Left renal pelvis (tissue), 4 donors: ENCODE results near the gene GRIK4. TPM values are rescaled to one million over a fixed set of nuclear protein-coding genes. Genes with fewer than 3 reads are reported as not detected.
"Not testable (repeated sequence)": the region's sequence is repeated elsewhere in the genome, so short reads cannot be mapped to it uniquely, and the experiment has no call there.

Source experiments
- DNase-seq, 4 donors: peaks; one replicate each; pipeline ENCODE4 v3.0.0-alpha.2; 2013; ENCODE audit warnings: low read depth in 4 of 4, low spot score in 3 of 4
- polyA plus RNA-seq, 4 donors: library from polyadenylated mRNA; unstranded; fragments of 120-200 nt; gene quantifications; one replicate each; pipeline ENCODE4 v1.2.1, GENCODE V29; 2013; ENCODE audit not compliant: insufficient read length in 4 of 4

Gene GRIK4
- polyA plus RNA-seq, 4 donors: 0.95 to 1.9 (median 1.5) TPM

GRCh38 chr11:120599816-120600420, 88.4 kb downstream of the GRIK4 start:
- DNase-seq: no peak

- no peak for DNase-seq
Observed at GRCh38 chr11:120601536-120601935, 90.0 kb downstream of the GRIK4 start.

DNA sequence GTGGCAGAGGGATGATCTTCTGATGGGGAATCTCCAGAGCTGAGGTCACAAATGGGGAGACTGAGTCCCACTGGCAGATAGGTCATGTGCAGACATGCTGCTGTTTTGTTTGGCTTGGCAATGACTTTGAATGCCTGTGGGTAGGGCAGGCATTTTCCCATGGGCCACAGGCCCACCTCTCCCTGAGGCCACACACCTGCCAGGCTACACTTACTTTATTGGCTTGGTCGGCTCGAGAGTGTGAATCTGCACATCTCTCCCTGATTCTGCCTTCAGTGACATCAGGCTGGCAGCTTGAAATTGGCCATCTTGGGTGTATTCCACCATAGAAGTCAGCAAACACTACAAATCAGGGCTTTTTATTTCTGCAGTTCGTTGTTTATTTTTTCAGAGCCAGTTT, 91.5 kb downstream of the GRIK4 start:
- no peak for DNase-seq

DNA sequence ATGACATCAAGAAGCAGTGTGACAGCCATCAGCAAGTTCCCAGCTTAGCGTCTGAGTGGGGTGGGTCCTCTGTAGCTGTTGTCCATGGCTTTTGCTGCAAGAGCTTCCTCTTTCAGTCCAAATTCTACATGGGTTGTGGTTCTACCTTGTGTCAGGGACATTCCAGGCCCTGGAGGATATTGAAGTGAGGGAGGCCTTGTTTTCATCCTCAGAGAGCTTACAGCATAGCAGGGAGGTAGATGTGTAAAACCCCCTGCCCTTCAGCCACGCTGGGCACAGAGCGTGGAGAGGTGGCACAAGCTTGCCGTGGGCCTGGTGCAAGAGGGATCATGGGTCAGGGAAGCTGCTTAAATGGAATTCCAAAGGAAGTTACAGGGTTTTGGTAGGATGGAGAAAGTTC, 93.9 kb downstream of the GRIK4 start:
- DNase-seq: no peak

DNA sequence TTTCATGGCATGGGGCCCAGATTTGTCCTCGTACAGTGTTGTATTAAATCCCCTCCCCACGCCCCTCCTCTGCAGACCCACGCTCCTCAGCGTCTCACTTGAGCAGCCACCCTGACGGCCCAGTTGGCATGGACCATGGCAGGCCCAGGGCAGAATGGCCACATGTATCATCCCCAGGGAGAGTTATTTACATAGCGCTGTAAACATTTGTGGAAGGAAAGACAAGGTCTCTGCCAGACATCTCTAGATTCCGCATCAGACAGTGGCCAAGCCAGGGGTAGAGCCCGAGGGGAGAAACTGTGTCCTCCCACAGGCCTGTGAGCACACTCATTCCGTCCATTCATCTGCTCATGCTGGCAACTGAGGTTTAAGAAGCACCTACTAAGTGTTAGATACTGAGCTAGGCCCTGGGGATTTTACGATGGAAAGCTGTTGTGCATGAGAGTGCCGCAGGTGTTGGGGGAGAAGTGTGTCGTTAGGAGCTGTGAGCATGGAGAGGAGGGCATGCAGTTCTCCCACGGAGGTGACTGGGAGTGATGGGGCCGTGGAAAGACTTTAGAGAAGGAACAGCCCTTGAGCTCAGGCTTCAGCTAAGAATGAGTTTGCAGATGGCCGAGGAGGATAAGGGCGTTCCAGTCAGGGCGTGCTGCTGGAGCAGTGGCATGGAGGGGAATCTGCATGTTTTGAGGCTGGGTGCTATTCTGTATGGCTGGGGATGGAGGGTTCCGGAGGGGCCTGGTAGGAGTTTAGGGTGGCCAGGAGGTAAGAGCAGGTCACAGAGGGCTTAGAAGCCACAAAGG, 94.9 kb downstream of the GRIK4 start:
- DNase-seq: no peak

DNA sequence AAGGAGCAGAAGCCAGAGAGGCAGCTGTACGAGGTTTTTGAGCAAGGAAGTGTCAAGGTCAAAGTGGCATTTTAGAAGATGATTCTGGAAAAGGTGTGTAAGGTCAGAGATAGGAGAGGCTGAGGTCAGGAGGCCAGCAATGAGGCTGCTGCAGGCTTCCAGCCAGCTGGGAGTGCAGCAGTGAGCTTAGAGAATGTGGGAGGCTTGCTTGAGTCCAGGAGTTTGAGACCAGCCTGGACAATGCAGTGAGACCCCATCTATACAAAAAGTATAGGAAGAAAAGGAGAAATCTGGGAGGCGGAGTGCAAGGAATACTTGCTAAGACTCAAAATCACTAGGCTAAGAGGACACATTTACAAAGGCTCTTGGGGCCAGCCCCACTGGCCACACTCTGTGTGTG, 96.5 kb downstream of the GRIK4 start:
- no peak for DNase-seq

DNA sequence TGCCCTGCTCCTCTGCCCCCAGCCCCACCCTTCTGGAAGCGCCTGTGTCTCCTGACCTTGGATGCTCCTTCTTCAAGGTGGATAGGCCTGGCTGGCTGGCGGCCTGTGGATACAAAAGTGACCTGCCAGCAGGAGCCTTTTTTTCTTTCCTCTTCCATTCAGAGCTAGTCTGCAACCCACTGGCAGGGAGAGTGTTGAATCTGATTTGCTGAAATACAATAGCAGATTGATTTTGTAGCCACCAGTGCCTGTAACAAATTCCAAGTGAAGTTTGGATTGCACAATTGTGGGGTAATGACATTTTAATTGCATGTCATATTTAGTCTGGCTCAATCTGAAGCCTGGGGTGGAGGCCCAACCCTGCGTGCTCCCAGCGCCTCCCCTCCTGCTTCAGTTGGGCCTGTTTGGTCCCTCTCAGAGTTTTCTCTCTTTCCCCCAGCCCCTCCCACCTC, 97.2 kb downstream of the GRIK4 start:
- no peak for DNase-seq

DNA sequence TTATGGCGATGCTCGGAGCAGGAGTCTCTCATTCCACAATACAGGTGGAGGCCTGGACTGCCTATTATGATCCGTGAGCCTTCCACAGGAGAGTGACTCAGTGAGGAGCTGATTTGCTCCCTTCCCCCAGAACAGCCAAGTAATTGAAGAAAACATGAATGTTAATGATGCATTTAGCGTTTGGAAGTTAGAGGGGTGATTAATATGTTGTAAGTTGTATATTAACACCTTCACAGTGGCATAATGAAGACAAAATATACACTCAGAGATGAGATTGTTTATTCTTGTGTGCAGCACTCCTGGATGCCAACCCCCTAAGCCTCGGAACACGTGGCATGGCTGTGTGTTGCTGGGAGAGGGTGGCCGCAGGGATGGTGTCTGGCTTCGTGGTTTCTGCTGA, 98.6 kb downstream of the GRIK4 start:
- no peak for DNase-seq

GRCh38 chr11:120611581-120611980, 100.0 kb downstream of the GRIK4 start:
- no peak for DNase-seq

DNA sequence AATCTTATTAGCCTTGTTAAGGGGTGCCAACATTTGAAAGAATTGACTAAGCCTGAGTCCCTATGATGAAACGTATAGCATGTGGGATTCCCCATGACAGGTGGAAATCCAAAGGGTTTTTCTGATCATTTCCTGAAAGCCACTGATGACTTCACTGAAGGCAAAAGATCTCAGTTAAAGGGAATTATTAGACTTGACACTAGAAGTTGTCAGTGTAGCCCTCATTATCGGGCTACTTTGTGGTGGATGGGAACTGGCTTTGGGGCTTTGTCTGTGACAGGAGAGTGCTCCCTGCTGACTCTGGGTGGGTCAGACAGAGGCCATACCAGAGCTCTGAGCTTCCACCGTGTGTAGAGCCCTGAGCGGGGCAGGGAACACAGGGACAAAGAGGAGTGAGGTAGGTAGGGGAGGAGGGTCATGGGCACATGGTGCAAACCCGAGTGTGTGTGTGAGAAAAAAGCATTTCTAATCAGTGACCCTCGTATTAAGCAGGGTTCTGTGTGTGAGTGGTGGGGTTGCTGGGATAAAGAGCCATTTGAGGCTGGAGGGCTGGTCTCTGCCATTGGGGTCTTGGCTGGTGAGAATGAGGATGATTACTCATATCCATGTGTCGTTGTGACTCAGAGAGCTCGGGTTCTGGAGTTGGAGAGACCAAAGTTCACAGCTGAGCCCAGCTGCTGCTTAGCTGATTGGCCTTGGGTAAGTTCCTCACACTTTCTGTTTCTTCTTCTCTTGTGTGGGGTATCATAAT, 101.1 kb downstream of the GRIK4 start:
- DNase-seq: no peak

GRCh38 chr11:120613264-120614226, 102.0 kb downstream of the GRIK4 start:
- no peak for DNase-seq

DNA sequence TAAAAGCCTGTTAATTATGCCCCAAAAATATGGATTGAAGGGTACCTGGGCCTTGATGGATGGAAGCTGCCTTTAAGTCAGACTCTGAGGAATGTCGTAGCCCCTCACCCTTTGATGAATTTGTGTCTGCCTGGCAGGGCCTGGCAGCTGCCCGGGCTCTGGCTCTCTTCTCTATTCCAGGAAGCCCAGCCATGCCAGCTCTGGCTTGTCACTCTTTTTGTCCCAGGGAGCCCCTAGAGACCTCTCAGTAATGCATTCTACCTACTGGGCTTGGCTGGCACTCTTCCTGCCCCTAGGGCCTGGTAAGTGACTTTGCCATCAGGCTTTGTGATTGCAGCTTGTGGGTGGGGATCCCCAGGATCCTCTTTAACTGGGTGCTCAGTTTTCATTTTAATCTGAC, 103.8 kb downstream of the GRIK4 start:
- DNase-seq: no peak

DNA sequence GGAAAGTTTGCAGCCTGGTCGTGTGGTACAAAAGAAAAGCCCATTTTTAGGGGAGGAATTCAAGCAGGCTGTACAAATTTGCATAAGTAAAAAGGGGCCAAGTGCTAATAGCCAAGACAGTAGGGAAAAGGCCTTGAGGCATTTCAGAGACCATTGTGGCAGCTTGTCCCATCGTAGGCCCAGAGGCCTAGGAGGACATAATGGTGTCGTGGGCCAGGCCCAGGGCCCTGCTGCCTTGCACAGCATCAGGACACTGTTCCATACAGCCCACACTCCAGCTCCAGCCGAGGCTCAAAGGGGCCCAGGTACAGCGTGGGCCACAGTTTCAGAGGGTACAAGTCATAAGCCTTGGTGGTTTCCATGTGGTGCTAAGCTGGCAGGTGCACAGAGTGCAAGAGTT, 106.9 kb downstream of the GRIK4 start:
- no peak for DNase-seq

DNA sequence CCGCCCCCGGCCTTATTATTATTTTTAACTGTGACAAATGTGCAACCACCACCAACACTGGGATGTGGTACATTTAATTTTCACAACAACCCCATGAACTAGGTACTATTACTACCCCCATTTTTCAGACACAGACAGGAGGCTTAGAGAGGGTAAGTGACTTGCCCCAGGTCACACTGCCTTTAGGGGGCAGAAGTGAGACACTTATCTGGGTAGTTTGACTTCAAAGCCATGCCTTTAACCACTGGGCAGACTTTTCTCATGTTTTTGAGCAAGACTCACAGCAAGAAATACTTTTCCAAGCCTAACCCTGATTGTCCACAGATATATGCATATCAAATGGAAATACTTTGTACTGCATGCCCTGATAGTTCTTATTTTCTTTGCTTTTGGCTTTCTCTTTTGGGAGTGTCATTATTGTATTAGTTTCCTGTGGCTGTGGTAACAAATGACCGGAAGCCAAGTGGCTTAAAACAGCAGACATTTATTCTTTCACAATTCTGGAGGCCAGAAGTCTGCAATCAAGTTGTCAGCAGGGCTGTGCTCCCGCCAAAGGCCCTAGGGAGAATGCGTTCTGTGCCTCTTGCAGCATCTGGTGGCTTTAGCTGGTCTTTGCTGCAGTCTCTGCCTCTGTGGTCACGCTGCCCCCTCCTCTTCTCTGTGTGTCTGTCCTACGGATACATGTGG, 110.8 kb downstream of the GRIK4 start:
- DNase-seq: no peak

GRCh38 chr11:120624992-120625391, 113.4 kb downstream of the GRIK4 start:
- DNase-seq: not testable (repeated sequence)

DNA sequence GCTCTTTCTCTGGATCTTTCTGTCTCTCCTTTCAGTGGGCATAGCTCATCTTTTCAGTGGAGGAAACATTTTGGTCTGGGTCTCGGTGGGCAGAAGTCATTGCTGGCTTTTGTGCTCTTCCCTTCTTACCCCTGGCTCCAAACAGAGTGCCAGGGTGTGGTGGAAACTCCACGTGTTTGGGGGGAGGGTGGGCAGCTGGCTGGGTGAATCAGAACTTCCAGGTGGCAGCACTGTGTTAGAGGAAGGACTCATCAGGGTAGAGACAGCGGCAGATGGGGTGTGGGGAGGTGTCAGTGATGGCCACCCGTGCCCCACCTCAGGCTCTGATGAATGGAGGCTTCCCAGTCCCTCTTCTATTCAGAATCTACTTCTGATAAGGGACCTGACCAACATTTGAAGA, 114.0 kb downstream of the GRIK4 start:
- no peak for DNase-seq

DNA sequence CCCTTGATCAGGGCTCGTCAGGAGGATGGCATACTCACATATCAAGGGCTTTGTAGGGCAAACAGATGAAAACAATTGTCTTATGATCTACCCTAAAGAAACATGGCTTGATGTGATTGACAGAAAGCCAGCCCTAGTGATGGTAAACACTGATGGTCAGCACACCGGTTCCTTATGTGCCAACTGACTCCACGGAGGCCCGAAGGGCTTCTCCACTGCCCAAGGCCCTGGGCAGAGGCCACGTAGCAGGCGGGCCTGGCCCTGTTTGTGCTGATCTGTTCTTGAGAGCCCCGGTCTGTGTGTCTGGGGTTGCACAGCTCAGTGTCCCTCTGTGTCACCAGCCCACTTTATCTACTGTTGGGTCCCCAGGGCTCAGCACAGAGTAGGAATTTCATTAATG, 115.2 kb downstream of the GRIK4 start:
- DNase-seq: no peak

DNA sequence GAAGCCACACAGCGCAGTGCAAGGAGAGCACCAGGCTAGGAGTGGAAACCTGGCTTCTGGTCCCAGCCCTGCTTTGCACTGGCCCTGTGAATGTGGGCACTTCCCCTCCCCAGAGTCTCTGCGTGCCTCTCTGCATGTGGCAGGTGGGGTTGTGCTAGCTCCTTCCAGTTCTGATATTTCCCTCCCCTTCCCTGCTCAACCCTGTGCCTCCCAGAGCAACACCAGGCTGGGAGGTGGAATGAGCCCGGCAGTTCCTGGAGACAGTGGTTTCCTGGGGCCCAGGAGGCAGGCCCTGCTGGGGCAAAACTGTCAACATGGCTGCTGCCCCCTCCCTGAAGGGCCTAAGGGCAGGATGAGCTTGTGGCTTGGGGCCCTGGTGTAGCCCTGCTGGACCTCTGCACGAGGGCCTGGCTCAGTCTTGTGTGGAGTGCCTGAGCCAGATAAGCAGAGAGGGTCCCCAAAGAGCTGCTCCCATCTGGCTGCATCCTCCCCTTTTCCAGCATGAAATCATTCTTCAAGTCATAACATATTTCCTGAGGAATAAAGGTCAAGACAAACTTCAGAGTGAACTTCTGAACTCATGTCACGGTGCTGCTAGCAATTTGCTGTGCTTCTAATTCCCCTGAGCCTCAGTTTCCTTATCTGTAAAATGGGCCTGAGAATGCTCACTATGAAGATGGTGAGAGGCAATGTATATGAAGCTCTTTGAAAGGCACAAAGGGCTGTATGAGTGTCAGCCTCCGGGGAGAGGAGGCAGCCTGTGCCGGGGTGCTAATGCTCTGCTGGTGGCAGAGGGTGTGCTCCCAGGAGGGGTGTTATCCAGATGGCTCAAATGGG, 116.0 kb downstream of the GRIK4 start:
- DNase-seq: no peak
